NCI-H128 (cell line): ENCODE results near the gene PRRC1.
"Not testable (repeated sequence)": the region's sequence is repeated elsewhere in the genome, so short reads cannot be mapped to it uniquely, and the experiment has no call there.

Experiments
- DNase-seq: peaks from one replicate; lab custom pipeline; 2025; ENCODE audit not compliant: unreplicated experiment; lab: John Stamatoyannopoulos, UW

PRRC1 gene

DNA sequence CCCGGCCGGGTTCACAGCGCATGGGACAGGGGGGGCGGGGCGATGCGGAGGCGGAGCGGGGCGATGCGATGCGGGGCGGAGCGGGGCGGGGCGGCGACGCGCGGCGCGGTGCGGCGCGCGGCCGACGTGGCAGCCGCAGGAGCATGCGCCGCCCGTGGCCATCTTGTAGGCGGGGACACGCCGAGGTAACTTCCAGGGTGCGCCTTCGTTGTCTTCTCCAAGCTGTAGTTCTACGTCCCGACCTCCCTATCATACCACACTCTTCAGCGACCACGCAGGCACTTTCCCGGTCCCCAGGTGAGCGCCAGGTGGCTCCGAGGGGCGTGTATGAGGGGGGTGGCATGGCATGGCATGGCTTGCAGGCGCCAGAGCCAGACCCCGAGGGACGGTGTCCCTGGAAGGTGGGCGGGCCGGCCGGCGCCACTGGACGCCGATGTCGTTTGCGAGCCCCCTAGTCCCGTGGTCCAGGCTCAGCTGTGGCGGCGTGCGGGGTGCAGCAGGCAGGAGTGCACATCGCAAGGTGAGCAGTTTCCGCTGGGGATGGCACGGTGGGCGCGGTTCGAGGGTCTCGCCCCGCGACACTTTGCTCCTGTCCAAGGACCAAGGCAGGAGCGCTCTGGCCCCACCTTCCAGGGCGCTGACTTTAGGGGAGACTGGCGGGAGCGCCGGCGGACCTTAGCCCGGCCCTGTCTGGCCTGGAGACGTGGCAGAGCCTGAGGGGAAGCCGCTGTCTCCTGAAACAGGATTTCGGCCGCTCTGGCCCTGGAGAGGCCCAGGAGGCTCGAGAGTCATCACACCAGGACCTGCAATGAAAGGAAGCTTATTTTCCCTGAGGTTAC is at the start of gene PRRC1:
Gene PRRC1 (plus strand): TSS at position 161 of the 839 bp plus-strand sequence. CDS start 5,840 bp downstream, outside the sequence.
- DNase-seq: peak; percentile 19

DNA sequence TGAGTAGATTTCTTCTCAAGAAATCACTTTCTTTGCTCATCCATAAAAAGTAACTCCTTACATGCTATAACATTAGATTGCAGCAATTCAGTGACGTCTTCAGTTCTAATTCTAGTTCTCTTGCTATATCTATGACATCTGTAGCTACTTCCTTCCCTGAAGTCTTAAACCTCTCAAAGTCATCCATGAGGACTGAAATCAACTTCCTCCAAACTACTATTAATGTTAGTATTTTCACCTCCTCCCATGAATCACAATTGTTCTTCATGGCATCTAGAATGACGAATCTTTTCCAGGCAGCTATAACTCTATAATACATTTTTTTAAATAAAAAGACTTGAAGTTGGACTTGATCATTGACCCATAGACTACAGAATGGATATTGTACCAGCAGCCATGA is 46.2 kb upstream of the PRRC1 start:
- DNase-seq: no peak

DNA sequence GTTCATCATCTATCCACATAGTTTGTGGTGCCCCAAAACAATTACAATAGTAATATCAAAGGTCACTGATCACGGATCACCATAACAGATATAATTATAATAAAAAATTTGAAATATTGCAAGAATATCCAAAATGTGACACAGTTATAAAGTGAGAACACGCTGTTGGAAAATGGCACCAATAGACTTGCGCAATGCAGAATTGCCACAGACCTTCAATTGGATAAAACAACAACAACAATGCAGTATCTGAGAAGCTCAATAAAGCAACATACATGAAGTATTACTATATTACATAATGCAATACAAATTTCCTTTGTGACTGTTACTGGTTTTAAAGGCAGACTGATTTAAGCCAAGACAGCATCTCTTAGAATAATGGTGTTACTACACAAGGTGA is 44.7 kb upstream of the PRRC1 start:
- no peak for DNase-seq

DNA sequence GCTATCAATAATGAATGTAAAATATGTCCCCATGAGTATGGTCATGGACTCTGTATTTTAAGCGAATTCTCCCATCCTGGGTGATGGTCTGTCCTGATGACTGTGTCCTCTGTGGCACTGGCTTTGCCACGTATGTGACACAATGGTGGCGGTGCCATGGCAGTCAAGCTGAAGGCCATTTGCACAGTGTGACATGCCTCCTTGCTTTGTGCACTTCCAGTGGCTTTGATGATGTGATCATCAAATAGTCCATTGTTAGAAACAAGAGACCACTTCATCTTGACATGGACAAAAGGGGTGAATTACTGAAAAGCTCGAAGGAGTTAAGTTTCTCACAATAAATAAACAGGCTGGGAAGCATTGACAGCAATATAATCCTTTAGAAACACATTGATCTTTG is 31.0 kb upstream of the PRRC1 start:
- DNase-seq: no peak

DNA sequence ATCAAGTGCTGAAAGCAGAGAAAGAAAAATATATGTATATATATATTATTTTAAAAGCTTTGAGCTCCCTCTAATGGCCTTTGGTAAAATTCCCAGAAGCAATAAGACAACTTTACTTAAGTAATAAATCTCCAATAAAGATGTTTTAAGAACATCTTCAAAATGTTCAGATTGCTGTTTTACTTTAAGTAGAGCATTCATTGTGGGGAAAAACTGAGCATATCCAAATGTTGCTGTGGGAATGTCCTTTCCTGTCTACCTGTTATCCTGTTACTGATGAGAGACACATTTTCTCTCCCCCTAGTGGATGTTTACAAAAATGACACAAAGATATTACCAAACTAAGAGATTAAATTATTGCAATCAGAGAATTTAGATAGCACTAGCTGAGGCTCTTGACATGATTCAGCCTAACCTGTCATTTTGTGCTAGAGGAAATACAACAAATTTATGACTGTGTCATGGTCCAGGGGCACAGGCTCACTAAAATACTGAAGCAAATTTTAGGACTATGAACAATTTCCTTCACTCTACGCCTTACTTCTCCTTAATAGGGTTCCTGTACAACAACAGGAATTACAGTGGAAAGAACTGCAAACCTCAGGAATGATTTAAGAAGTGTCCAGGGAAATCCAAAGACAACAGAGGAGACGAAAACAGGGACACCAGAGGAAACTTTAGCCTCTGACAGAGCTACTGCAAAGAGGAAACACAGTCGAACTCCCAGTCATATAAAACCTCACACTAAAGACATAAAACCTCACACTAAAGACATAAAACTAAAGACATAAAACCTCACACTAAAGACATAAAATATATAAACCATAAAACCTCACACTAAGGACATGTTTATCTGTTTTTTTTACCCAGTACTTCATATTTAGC is 24.3 kb upstream of the PRRC1 start:
- no peak for DNase-seq

DNA sequence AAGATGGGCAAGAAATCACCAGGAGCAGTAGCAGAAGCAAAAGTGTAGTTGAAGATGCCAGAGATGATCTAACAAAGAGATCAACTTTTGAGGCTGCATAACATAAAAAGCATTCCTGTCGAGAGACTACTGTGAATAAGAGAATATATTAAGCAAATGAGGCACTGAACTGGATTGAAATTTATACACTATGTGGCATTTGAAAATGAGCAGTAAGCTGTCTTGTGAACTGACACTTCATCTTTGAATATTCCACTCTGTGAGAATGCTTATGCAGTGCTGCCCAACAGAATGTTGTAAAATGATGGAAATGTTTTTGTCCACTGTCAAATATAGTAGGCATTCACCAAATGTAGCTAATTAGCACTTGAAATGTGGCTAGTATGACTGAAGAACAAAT is 18.9 kb upstream of the PRRC1 start:
- no peak for DNase-seq

DNA sequence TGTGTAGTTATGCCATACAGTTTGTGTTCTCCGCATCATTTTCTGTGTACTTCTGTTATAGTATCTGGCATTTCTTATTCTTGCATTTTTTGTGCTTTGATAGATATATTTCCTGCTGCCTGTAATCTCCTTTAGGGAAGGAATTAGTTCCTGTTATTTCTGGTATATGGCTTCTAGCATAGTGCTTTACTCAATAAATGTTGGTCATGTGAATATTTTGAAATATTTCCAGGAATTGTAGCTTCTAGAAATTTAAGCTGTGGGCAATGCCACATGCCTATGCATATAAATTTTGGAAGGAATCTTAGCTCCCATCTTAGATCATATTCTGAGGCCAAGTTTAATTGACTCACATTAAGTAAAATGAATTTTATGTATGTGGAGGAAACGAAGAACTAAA is 11.5 kb upstream of the PRRC1 start:
- DNase-seq: no peak

DNA sequence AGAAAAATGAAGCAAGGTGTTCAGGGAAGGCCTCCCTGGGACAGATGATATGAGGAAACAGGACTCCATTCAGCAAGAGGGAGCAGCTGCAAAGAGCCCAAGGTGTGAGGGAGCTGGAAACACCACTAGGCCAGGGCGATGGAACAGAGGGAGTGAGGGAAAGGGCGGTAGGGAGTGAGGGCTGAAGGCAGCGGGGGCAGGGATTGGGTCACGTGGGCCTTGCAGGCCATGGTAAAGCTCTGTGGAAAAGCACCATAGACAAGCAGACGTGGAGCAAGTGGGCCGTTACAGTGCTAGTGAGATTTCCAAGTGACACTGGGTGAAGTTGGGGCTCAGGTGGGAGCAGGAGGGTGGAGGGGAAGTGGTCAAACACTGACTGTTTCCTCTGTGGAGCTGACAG is 10.8 kb upstream of the PRRC1 start:
- no peak for DNase-seq

DNA sequence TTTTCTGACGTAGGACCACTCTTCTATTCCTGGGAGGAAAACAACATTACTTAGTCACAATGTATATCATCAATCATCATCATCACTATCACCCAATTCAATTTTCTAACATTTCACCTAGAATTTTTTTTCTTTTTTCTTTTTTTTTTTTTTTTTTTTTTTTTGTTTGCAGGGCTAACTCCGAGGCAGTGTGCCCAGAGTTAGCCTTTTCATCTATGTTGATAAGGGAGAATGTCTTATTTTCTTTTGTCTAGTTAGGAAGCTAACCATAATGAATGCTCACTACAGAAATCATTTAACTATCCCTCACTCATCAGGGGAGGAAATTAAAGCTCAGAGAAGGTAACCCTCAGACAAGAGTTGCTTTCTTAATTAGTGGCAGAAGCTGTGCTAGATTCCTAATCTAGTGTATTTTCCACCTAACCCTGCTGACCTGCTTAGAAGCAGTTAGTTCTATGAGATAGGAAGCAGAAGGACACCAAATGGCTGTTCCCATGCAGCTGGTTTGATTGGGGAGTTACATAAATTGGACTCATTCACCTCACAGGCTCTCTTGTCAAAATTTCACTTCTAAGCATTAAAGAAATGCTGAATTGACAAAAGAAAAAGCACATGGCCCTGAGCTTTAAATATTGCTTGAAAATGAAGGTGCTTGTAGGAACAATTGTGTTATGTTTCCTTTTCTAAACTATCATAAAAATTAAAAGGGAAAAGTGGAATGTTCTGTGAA is 8.6 kb upstream of the PRRC1 start:
- DNase-seq: no peak

DNA sequence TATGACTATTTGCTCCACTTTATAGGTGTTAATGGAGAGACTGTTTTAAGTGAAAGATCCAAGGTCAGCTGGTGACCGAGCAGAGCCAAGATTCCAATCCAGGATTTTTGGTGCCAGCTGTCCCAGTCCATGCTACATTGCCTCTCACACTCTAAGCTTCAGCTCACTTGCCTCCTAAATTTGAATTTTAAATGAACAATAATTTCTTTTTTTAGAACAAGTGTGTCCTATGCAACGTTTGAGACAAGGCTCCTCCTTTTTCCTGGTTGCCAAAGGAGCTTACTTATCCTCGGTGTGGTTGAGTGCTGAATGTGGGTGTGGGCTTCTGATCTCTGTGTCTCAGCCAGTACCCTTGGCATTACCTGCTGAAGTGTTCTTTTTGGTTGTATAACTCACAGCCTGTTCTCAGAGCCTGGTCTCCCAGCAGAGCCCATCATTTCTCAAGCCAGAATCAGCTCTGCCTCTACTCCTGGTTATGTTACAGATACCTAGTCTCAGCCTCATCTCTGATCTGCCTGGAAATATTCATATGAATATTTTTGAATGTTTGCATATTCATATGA is 4.0 kb upstream of the PRRC1 start:
- no peak for DNase-seq

DNA sequence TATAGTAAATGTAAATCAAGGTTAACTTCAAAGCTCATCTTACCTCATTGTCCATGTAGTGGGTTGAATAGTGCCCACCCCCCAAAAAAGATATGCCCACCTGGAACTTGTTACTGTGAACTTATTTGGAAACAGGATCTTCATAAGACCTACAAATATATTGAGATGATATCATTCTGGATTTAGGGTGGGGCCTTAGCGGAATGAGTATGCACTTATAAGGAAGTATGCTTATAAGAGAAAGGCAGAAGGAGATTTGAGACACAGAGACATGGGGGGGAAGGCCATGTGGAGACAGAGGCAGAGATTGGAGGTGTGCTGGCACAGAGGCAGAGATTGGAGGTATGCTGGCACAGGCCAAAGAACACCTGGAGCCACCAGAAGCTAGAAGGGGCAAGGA is 2.6 kb upstream of the PRRC1 start:
- no peak for DNase-seq

DNA sequence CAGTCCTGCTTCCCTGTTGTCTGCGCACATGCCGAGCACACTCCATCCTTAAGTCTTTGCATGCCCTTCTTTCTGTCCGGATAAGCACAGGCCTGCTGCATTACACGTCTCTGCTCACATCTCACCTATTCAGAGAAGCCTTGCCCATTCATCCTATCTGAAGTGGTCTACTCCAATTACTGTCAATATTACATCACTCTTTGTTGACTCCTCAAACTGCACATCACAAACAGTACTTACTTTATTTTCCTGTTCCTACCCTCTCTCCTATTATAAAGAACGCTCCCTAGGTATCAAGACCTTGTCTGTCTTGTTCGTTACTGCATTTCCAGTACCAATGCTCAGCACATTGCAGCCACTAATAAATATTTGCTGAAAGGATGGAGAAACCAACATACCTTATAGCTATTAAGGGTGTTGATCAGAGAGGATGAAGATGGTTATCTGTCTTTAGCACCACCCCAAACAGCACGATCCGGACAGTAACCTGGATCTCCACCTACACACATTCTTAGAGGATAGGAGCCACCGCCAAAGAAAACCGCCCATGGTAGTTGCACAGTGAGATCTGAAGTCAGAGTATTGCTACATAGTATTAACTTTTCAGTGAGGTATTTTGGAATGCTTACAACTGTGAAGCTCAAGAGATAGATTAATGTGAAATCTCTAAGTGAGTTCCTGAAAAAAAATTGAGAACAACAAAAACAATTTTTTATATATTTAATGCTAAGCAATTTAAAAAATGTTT is 1.6 kb upstream of the PRRC1 start:
- no peak for DNase-seq

DNA sequence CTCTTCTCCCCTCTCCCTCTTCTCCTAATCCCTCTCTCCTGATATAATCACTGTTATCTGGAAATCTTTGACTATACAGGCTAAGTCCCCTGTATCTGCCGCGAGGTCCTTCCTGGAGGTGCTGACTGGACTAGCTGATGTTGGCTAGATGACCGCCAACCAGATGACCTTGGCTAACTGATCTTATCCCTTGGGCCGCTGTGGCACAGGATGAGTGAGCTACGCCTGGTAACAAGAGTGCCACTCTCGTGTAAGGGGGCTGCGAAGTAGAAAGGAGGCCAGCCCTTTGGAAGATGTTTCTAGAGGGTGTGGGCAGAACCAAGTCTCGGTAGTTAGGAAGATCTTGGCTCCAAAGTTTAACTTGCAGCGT is 345 bp upstream of the PRRC1 start:
- DNase-seq: no peak

DNA sequence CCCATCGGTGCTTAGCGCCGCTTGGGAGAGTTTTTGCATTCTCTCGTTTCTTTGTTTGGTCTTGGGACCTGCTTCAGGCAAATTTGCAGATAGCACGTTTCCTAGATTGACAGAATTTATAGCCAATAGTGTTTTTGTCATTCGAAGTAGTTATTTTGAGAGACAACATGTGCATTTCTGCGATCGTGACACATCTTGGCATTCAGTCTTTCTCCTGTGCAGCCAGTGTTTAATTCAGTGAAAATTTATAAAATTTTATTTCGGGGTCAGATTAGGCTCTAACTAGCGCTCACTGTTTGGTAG is 830 bp downstream of the PRRC1 start:
- DNase-seq: no peak

DNA sequence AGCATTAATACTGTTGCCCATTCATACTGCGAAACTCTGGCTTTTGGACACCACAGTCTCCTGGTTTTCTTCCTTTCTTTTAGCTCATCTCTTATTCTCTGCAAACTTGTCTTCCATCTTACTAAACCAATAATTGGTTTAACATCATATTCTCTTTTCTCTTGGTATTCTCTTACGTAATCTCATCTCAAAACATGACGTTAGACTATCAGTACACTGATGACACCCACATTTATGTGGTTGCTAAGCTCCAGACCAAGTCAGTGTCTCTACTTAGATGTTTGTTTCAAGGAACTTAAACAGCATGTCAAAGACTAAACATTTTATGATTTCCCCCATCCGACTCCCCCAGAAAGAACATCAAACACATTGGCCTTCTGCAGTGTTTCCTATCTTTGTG is 2.1 kb downstream of the PRRC1 start:
- DNase-seq: no peak

DNA sequence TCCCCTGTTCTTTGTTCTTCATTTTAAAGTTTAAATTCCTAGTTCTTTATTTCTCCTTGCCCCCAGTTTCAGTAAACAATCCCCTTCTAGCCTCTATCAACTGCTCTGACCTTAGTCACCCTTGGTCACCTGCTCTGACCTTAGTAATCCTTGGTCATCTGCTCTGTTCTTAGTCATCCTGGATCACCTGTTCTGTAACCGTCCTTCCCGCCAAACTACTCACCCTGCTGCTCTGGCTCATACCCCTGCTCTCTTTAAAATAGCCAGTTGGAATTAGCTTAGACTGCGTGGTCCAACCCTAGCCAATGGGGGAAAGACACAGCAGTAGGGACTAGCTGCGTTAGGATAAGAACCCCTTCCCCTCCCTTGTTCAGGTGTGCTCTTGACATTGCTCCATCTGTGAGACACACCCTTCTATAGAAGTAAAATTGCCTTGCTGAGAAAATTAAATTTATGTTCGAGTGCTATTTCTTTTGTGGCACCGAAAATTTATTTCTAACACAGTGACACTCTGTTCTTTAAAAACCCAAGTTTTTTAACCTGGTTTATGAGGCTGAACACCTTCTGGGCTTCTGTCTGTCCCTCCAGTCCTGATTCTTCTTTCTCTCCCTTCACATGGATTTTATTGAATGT is 3.8 kb downstream of the PRRC1 start:
- no peak for DNase-seq

DNA sequence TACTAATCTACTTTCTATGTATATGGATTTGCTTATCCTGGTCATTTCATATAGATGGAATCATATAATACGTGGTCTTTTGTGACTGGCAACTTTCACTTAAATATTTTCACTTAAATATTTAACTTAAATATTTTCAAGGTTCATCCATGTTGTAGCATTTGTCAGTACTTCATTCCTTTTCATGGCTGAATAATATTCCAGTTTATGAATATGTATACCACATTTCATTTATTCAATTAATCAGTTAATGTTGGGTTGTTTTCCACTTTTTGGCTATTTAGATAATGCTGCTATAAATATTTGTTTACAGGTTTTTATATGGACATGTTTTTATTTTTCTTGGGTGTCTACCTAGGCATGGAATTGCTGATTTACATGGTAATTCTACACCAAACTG is 7.7 kb downstream of the PRRC1 start:
- no peak for DNase-seq

DNA sequence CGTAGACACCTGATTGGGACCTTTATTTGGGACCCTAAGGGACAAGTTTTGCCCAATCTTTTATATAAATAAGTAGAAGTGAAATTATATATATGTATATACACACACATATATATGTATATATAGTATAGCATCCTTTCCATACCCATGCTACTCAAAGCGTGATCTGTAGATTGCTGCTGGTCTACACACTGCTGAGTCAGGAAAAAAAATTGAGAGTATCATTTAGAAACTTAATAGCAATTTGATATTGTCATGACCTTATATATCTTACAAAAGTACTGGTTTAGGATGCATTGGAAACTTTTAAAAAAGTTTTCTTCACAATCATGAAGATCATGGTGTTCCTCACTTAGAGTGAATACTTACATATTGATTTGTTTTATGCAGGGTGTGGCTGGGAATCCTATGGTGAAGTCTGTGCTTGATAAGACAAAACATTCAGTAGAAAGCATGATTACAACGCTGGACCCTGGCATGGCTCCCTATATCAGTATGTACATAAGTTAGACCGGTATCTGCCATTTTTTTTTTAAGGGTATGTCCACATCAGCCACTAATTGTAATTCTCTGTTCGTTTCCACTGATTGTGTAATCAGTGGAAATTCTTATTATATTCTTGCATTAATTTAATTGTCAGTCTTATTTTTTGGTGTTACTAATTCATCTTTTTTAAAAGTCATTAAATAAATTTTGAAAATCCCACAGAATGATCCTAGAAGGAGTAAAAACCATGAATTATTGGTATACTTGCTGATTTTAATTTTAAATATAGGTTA is 12.7 kb downstream of the PRRC1 start:
- no peak for DNase-seq

DNA sequence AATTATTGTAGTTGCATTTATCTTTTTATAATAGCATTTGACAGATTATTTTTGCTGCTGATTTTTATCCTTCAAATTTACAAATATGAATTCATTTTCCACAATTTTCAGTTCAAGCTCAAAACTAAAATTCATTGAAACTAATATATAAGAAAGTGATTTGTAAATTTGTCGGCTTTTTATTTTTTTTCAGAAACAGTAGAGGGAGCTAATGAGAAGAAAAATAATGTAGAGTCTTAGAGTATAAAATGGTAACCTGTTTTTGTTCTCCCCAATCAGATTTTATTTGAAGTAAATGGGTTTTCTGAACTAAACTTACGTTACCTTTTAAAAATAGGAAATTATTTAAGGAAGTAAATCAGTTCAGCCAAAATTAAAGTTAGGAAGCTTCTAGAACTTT is 19.2 kb downstream of the PRRC1 start:
- no peak for DNase-seq

DNA sequence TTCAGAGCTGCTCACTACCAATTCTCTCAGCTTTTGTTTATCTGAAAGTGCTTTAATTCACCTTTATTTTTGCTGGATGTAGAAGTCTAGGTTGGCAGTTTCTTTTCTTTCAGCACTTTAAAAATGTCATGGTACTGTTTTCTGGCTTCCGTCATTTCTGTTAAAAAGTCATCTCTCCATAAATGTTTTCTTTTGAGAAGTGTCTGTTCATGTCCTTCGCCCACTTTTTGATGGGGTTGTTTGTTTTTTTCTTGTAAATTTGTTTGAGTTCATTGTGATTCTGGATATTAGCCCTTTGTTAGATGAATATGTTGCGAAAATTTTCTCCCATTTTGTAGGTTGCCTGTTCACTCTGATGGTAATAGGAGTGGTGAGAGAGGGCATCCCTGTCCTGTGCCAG is 23.1 kb downstream of the PRRC1 start:
- DNase-seq: not testable (repeated sequence)
